GM19043 (cell line): Measurements from ENCODE around the gene ZNF24.
A peak's percentile ranks its signal among the peaks of the same experiment; 100 is the strongest.

ENCODE experiments used
- ATAC-seq: cut with Tn5 transposase; IDR thresholded peaks from one replicate; pipeline ENCODE4 v1.9.1; 2021; ENCODE audit warnings: low read depth; ENCODE audit not compliant: unreplicated experiment

ZNF24 gene

GRCh38 chr18:35361570-35362321 lies 17.5 kb upstream of the ZNF24 start:
- no peak for ATAC-seq

GRCh38 chr18:35355140-35355618 lies 11.0 kb upstream of the ZNF24 start:
- ATAC-seq = peak; percentile 89

- no peak for ATAC-seq
Measured at GRCh38 chr18:35352778-35353177, 8.6 kb upstream of the ZNF24 start.

DNA sequence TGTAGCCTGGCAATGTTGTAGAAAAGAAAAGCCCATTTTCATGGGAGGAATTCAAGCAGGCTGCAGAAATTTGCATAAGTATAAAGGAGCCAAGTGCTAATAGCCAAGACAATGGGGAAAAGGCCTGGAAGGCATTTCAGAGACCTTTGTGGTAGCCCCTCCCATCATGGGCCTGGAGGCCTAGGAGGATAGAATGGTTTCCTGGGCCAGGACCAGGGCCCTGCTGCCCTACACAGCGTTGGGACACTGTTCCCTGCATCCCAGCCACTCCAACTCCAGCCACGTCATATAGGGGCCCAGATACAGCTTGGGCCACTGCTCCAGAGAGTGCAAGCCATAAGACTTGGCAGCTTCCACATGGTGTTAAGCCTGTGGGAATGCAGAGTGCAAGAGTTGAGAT lies 8.1 kb upstream of the ZNF24 start:
- ATAC-seq = no peak

- ATAC-seq = no peak
Measured at GRCh38 chr18:35348001-35348400, 3.8 kb upstream of the ZNF24 start.

DNA sequence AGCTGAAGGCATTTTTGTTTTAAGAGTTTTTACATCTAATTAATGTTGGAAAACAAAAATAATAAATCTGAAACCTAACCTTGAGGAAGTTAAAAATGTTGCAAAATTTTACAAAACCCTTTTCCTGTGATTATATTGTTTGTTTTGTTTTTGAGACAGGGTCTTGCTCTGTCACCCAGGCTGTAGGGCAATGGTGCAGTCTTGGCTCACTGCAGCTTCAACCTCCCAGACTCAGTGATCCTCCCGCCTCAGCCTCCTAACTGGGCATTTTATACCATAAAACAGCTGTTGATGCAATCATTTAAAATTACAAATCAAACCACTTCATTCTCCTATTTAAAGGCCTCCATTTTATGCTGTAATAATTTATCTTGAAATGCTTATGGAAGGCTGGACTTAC lies 1.7 kb upstream of the ZNF24 start:
- ATAC-seq = no peak

DNA sequence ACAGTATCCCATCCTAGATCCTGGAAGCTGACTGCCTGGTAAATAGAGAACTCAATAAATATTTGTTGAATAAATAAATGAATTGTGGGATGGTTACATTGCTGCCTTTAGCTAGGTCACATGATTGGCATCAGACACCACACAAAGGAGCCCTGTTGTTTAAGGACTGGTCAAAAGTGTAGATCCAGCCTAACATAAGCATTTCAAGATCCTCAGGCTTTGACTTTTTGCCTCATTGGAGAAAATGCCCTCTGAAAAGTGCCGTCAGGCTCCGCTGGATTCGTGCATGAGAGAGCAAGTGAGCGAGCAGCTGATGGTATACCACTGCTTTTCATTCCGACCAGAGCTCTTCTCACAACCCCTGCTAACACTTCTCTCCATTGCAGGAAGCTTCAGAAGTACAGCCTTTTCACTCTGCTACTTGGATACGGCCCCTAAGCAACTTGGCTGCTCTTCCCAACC lies 1.3 kb upstream of the ZNF24 start:
- ATAC-seq = peak; percentile 37

GRCh38 chr18:35344736-35345459 lies 678 bp upstream of the ZNF24 start:
- ATAC-seq = no peak

DNA sequence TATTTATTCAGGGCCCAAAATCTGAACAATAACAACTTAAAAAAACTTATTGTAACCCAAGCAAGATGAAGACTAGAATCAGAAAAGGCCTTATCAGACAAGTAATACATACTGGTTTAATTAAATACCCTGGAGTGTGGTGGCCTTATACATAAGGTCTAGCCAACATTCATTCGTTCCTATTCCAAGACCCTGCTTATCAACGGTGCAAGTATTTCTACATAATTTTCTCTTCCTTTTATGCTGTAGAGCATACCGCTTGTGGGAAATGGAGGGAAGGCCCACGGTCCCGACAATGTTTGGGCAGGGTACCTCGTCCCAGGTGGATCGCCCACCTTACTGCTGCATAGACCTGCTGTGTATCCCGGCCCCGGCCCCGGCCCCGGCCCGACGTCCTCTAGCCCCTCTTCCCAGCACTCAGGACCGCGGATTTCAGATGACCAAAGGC lies 708 bp downstream of the ZNF24 start:
- no peak for ATAC-seq

DNA sequence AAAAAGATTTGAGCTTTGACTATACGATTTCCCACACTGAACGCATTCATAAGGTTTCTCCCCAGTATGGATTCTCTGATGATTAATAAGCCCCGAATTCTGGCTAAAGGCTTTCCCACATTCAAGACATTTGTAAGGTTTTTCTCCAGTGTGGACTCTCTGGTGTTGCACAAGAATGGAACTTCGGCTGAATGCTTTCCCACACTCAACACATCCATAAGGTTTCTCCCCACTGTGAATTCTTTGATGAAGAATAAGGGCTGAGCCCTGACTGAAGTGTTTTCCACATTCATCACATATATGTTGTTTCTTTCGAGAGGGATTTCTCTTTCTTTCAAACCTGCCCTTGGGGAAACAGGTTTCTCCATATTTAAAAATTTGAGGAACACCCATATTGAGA lies 6.9 kb downstream of the ZNF24 start:
- no peak for ATAC-seq

- no peak for ATAC-seq
Measured at GRCh38 chr18:35335866-35336265, 8.4 kb downstream of the ZNF24 start.

- ATAC-seq = no peak
Measured at GRCh38 chr18:35334821-35335220, 9.4 kb downstream of the ZNF24 start.

- ATAC-seq = no peak
Measured at GRCh38 chr18:35334212-35334611, 10.0 kb downstream of the ZNF24 start.

DNA sequence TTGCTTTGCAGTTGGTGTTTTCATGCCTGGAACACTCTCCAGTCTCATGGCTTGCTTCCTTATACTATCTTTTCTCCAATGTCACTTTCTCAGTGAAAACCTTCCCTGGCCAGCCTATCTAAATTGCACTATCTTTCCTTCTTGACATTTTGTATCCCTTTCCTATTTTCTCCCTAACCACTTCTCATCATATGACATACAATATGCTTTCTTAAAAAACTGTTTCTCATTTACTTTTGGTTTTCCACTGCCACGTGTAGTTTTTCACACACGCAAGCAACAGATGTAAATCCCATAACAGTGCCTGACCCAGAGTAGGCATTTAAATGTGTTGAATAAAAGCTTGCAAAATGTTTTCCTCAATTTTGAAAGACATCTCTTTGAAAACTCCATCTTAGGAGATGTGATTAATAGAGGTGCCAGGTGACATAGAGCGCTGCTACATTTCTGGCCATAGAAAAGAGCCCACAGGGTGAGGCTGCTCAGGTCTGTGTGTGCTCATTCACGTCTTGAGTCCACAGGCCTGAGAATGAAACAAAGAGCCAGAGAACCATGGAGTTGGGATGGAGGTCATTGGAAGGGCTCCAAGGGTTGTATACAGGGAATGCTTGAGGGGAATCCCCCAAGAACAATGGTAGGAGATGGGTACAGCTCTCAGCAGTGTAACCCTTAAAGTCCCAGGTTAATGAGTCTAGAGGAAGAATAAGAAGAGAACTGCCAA lies 12.7 kb downstream of the ZNF24 start:
- no peak for ATAC-seq

DNA sequence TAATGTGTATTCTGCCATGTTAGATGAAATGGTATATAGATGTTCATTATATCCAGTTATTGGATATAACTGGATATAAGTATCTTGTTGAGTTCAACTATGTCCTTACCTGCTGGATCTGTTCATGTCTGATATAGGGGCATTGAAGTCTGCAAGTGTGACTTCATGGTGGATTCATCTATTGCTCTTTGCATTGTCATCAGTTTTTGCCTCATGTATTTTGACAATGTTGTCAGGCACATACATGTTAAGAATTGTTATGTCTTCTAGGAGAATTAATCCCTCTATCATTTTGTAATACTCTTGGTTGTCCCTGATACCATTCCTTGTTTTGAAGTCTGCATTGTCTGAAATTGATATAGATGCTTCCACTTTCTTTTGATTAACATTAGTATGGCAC lies 15.4 kb downstream of the ZNF24 start:
- no peak for ATAC-seq

DNA sequence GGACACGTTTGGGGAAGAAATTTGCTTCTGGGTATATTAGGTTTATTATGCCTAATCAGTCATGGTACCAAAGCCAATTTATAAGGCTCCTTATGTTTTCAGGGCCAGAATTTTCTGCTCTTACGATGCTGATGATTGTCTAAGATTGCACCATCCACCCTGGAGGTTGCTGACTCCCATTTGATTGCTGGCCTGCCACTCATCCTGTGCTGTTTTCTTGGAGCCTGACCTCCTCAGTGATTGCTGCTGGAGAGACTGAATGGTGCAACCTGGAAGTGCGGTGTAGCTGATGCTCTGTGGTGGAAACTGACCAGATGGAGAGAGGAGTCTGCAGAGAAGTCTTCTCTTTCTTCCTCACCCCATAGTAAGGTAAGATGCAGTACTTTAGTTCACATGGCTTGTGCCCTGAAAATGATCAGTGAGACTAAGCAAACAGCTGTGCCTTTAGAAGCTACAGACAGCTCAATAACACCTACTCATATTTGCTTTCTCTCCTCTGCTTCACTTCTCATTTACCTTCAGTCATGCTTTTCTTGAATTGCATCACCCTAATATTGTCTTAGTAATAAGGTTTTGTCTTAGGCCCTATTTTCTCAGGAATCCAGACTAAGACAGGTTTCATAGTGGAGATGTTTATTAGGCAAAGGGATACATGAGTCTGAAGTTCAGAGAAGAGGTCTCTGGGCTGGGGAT lies 17.4 kb downstream of the ZNF24 start:
- no peak for ATAC-seq

GRCh38 chr18:35324926-35325655 lies 19.1 kb downstream of the ZNF24 start:
- ATAC-seq = no peak

DNA sequence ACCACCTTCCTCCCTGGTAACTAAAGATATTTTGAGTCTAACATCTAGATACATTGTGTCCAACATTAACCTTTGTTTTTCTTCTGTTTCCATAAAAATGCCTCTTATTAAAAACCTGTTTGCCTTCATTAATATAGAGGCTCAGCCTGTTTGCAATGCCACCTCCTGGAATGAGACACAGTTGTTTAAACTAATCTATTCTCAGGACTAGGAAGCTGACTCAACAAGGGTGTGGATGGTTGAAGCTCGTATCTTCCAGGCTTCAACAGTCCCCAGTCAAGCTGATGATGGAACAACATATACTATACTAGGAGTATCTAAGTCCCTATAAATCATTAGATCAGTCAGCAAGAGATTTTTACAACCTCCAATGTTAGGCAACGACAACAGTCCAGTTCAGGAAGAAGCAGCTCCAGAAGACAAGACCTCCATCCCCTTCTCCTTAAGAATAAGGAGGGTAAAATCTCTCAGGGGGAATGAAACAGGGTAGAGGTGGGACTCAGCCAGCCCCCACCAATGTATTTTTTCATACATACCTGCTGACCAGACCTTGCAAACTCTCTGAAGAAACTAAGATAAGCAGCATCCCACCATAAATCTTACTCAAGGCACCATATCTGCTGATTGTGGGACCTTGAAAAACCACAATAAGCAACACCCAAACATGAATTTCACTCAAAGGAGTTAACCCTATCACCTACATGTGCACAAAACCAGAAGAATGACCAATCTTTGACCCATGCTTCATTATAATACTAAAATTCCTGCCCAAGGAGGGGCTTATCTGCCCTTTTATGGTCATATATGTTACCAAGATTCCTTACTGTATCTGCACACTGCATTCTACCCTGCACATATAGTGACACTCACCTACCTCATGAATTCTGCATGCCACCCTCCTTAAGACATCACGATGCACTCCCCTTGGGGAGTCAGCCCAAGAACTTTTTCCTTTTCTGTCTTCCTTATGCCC lies 21.4 kb downstream of the ZNF24 start:
- ATAC-seq = no peak

DNA sequence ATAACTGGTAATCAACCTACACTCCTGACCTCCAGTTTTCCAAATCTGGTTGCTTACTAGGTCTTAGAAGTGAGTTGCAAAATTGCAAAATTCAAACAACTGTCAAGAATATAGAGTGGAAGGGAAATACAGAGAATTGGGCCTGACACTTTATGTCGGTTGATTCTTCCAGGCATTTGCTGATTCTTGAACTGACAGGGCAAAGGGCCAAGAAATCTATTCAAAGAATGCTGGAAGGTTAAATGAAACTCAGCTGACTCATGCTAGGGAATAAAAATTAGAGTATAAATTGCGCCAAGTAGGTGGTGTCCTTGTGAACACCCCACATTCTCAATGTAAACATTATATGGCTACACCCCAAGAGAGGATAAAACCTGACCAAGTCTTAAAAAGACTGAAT lies 32.7 kb downstream of the ZNF24 start:
- ATAC-seq = no peak
